ENCODE data around the gene SLC12A6.
"Not testable (repeated sequence)": the region's sequence is repeated elsewhere in the genome, so short reads cannot be mapped to it uniquely, and the experiment has no call there.

DNA sequence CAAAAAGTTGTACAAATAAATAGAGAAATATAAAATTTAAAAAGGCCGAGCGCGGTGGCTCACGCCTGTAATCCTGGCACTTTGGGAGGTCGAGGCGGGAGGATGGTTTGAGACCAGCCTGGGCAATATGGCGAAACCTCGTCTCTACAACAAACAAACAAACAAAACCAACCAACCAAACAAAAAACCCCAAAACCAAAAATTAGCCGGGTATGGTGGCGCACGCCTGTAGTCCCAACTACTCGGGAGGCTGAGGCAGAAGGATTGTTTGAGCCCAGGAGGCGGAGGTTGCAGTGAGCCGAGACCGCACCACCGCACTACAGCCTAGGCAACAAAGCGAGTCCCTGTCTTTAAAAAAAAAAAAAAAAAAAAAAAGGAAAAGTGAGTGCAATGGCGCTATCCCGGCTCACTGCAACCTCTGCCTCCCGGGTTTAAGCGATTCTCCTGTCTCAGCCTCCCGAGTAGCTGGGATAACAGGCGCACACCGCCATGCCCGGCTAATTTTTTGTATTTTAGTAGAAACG, 4.7 kb upstream of the SLC12A6 start:
- TF ChIP-seq, protein P1, sequence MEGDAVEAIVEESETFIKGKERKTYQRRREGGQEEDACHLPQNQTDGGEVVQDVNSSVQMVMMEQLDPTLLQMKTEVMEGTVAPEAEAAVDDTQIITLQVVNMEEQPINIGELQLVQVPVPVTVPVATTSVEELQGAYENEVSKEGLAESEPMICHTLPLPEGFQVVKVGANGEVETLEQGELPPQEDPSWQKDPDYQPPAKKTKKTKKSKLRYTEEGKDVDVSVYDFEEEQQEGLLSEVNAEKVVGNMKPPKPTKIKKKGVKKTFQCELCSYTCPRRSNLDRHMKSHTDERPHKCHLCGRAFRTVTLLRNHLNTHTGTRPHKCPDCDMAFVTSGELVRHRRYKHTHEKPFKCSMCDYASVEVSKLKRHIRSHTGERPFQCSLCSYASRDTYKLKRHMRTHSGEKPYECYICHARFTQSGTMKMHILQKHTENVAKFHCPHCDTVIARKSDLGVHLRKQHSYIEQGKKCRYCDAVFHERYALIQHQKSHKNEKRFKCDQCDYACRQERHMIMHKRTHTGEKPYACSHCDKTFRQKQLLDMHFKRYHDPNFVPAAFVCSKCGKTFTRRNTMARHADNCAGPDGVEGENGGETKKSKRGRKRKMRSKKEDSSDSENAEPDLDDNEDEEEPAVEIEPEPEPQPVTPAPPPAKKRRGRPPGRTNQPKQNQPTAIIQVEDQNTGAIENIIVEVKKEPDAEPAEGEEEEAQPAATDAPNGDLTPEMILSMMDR (IDR thresholded peaks at IDR 0.05), result not testable (repeated sequence)
- not testable (repeated sequence) for TF ChIP-seq POLR2A (IDR thresholded peaks at IDR 0.05)

Measured in transverse colon (tissue), 3 donors.